AG09319 (cell line): ENCODE measurements around the gene ANO3.

Source experiments
- DNase-seq: peaks from one replicate; pipeline ENCODE4 v3.0.0-alpha.2; 2010; ENCODE audit warnings: low read depth; ENCODE audit errors: extremely low read depth
- TF ChIP-seq, protein P1 (sequence below): IDR thresholded peaks from 2 replicates; pipeline ENCODE4 v1.5.1; 2011; ENCODE audit warnings: low read depth, mild to moderate bottlenecking, inconsistent platforms, low read length, moderate library complexity

The ANO3 gene

GRCh38 chr11:26676641-26677040 is 344.7 kb downstream of the ANO3 start:
- DNase-seq: no peak
- TF ChIP-seq, protein P1, sequence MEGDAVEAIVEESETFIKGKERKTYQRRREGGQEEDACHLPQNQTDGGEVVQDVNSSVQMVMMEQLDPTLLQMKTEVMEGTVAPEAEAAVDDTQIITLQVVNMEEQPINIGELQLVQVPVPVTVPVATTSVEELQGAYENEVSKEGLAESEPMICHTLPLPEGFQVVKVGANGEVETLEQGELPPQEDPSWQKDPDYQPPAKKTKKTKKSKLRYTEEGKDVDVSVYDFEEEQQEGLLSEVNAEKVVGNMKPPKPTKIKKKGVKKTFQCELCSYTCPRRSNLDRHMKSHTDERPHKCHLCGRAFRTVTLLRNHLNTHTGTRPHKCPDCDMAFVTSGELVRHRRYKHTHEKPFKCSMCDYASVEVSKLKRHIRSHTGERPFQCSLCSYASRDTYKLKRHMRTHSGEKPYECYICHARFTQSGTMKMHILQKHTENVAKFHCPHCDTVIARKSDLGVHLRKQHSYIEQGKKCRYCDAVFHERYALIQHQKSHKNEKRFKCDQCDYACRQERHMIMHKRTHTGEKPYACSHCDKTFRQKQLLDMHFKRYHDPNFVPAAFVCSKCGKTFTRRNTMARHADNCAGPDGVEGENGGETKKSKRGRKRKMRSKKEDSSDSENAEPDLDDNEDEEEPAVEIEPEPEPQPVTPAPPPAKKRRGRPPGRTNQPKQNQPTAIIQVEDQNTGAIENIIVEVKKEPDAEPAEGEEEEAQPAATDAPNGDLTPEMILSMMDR: no peak

DNA sequence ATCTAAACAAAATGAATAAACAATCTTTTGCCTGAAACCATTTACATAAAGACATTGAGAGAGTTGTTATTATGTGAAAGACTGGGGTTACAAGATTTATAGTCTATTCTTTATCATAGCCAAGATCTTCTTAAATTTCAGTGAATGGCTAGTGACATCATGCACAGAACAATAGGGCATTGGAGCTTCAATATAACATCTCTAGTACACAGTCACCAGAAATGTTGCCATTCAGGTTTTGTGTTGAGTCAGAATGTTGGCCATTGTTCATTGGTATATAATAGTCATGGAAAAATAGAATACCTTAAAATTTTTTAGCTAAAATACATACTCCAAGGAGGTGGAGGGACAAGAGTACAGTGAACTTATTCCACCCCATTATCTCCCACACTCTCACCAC is 345.6 kb downstream of the ANO3 start:
- no peak for DNase-seq
- TF ChIP-seq, protein P1: no peak

DNA sequence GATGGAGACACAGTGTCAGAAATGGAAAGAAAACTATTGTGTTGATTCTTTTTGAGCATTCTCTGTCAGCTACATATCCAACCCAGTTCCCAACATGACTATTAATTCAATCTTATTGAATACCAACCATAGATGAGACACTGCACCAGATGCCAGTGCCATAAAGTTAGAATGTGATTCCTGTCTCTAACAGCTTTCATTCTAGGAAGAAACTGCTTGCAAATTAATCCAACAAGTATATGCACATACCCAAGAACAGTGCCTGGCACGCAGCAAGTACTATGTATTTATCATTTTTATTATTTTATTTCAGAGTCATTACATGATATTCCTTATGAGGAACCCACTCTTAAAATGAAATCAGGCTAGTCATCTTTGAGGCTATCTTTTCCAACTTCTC is 355.4 kb downstream of the ANO3 start:
- DNase-seq: no peak
- TF ChIP-seq, protein P1: no peak

- TF ChIP-seq, protein P1: no peak
- DNase-seq: no peak
Measured at GRCh38 chr11:26688701-26689100, 356.8 kb downstream of the ANO3 start.

DNA sequence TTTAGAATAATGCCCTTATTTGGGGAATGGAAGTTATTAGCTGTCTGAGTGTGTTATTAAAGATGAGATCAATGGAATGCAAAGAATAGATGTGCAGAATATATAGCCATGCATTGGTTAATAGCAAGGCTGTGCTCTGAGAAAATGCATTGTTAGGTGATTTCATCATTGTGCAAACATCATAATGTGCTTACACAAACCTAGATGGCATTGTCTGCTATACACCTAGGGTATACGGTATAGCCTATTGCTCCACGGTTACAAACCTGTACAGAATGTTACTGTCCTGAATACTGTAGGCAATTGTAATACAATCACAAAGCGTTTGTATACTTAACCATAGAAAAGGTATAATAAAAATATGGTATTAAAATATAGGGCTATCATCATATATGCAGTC is 364.4 kb downstream of the ANO3 start:
- DNase-seq: no peak
- TF ChIP-seq, protein P1: no peak

DNA sequence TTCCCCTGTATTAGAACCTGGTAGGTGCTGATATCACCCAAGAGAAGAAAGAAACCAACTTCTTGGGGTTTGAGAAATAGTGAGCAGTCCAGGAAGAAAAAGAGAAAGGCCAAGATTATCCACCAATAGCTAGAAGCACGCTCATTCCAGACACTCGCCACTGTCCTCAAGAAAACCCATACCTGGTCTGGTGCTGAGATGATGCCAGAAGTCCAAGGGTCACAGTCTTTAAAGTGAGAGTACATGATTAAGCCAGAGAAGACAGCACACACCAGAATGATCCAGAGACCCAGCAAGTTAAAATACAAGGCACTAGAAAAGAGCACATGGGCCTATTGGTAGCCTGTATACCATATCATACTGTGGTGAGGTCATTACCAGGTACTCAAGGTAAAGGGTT is 366.3 kb downstream of the ANO3 start:
- DNase-seq: no peak
- TF ChIP-seq, protein P1: no peak

GRCh38 chr11:26700574-26701235 is 368.8 kb downstream of the ANO3 start:
- DNase-seq: no peak

More at GRCh38 chr11:26700574-26701235, 368.8 kb downstream of the ANO3 start:
- TF ChIP-seq, protein P1: no peak
